HEK293 (cell line): Measurements from ENCODE around the gene ROCK1.
A peak's percentile ranks its signal among the peaks of the same experiment; 100 is the strongest.

Experiments
- CTCF ChIA-PET: fragments of 350-600 bp; formaldehyde crosslinking; extraction: SDS; loops from one replicate; lab custom pipeline; 2021; ENCODE audit warnings: antibody characterized with exemption; lab: Yijun Ruan, JAX
- POLR2A ChIA-PET: fragments of 300-600 bp; formaldehyde crosslinking; extraction: SDS; loops from one replicate; lab custom pipeline; 2020; ENCODE audit warnings: antibody characterized with exemption, inconsistent platforms; lab: Yijun Ruan, JAX
- H3K27ac ChIP-seq: fragments of 200-500 bp; sonication (Bioruptor generic); 2 replicates; pipeline ENCODE4 v1.5.1; 2014; ENCODE audit warnings: low read depth, low read length, control low read depth, inconsistent platforms; ENCODE audit errors: extremely low read depth
- H3K36me3 ChIP-seq, 2 experiments: fragments of 200-500 bp in 1 of 2; sonication (Bioruptor generic) in 1 of 2; 1 replicate in 1 of 2; 2 replicates in 1 of 2; pipeline ENCODE4 v1.5.1; 2014 to 2017; ENCODE audit warnings: inconsistent platforms in 2 of 2, low read length in 2 of 2; ENCODE audit not compliant: control insufficient read depth in 2 of 2, insufficient read depth in 1 of 2
- H3K4me1 ChIP-seq: fragments of 200-500 bp; sonication (Bioruptor generic); 2 replicates; pipeline ENCODE4 v1.5.1; 2014; ENCODE audit warnings: mild to moderate bottlenecking, low read length, inconsistent platforms; ENCODE audit not compliant: control insufficient read depth, insufficient read depth
- H3K4me3 ChIP-seq: 2 replicates; pipeline ENCODE4 v1.5.1; 2011; ENCODE audit warnings: low read depth, mild to moderate bottlenecking, control low read depth, low read length, moderate library complexity
- H3K9me3 ChIP-seq: fragments of 200-500 bp; sonication (Bioruptor generic); 2 replicates; pipeline ENCODE4 v1.5.1; 2014; ENCODE audit warnings: low read depth, low read length, inconsistent platforms; ENCODE audit not compliant: control insufficient read depth, insufficient read depth
- FEZF1 ChIP-seq: fragments of 450-650 bp; formaldehyde crosslinking; IDR thresholded peaks from 2 replicates; pipeline ENCODE4 v1.5.1; 2016; ENCODE audit warnings: missing biosample characterization, missing genetic modification characterization
- KLF16 ChIP-seq: fragments of 450-650 bp; formaldehyde crosslinking; IDR thresholded peaks from 2 replicates; pipeline ENCODE4 v1.5.1; 2017; ENCODE audit warnings: missing biosample characterization, missing genetic modification characterization
- OSR2 ChIP-seq: fragments of 450-650 bp; formaldehyde crosslinking; IDR thresholded peaks from 2 replicates; pipeline ENCODE4 v1.5.1; 2016; ENCODE audit warnings: missing biosample characterization, missing genetic modification characterization
- PATZ1 ChIP-seq: fragments of 450-650 bp; formaldehyde crosslinking; IDR thresholded peaks from 2 replicates; pipeline ENCODE4 v1.5.1; 2016; ENCODE audit warnings: missing biosample characterization, missing genetic modification characterization
- RBAK ChIP-seq: fragments of 450-650 bp; formaldehyde crosslinking; IDR thresholded peaks from 2 replicates; pipeline ENCODE4 v1.5.1; 2016; ENCODE audit warnings: missing biosample characterization, missing genetic modification characterization
- REPIN1 ChIP-seq: fragments of 450-650 bp; formaldehyde crosslinking; IDR thresholded peaks from 2 replicates; pipeline ENCODE4 v1.5.1; 2017; ENCODE audit warnings: missing biosample characterization, missing genetic modification characterization, low read depth
- SCRT2 ChIP-seq: fragments of 450-650 bp; formaldehyde crosslinking; IDR thresholded peaks from 2 replicates; pipeline ENCODE4 v1.5.1; 2016; ENCODE audit warnings: missing biosample characterization, missing genetic modification characterization
- SP7 ChIP-seq: fragments of 450-650 bp; formaldehyde crosslinking; IDR thresholded peaks from 2 replicates; pipeline ENCODE4 v1.5.1; 2016; ENCODE audit warnings: missing biosample characterization, missing genetic modification characterization
- ZBTB11 ChIP-seq: fragments of 450-650 bp; formaldehyde crosslinking; conservative IDR thresholded peaks from 2 replicates; pipeline ENCODE4 v1.5.1; 2016; ENCODE audit warnings: low read depth, missing biosample characterization, missing genetic modification characterization
- ZEB2 ChIP-seq: fragments of 450-650 bp; formaldehyde crosslinking; IDR thresholded peaks from 2 replicates; pipeline ENCODE4 v1.5.1; 2016; ENCODE audit warnings: missing biosample characterization, missing genetic modification characterization
- ZNF10 ChIP-seq: fragments of 450-650 bp; formaldehyde crosslinking; IDR thresholded peaks from 2 replicates; pipeline ENCODE4 v1.5.1; 2017; ENCODE audit warnings: missing biosample characterization, missing genetic modification characterization
- ZNF112 ChIP-seq: fragments of 450-650 bp; formaldehyde crosslinking; IDR thresholded peaks from 2 replicates; pipeline ENCODE4 v1.5.0; 2017; ENCODE audit warnings: missing biosample characterization, missing genetic modification characterization
- ZNF274 ChIP-seq, 2 experiments: fragments of 200-500 bp in 1 of 2; fragments of 450-650 bp in 1 of 2; sonication (Bioruptor generic) in 1 of 2; formaldehyde crosslinking in 1 of 2; IDR thresholded peaks; 2 replicates each; pipeline versions ENCODE4 v1.5.1 to v1.6.1; 2014 to 2016; ENCODE audit warnings: borderline replicate concordance in 1 of 2, inconsistent platforms in 1 of 2, low read length in 1 of 2, missing biosample characterization in 1 of 2, missing genetic modification characterization in 1 of 2
- ZNF324 ChIP-seq: fragments of 450-650 bp; formaldehyde crosslinking; IDR thresholded peaks from 2 replicates; pipeline ENCODE4 v1.5.1; 2016; ENCODE audit warnings: missing biosample characterization, missing genetic modification characterization
- ZNF398 ChIP-seq: fragments of 450-650 bp; formaldehyde crosslinking; IDR thresholded peaks from 2 replicates; pipeline ENCODE4 v1.5.1; 2017; ENCODE audit warnings: missing biosample characterization, missing genetic modification characterization
- ZNF513 ChIP-seq: fragments of 450-650 bp; IDR thresholded peaks from 2 replicates; pipeline ENCODE4 v1.5.1; 2018; ENCODE audit warnings: missing biosample characterization, missing genetic modification characterization
- ZNF518A ChIP-seq: fragments of 450-650 bp; formaldehyde crosslinking; conservative IDR thresholded peaks from 2 replicates; pipeline ENCODE4 v1.5.1; 2016; ENCODE audit warnings: low read depth, missing biosample characterization, missing genetic modification characterization
- ZNF571 ChIP-seq: fragments of 450-650 bp; formaldehyde crosslinking; IDR thresholded peaks from 2 replicates; pipeline ENCODE4 v1.5.0; 2017; ENCODE audit warnings: missing biosample characterization, missing genetic modification characterization
- ZNF747 ChIP-seq: fragments of 450-650 bp; formaldehyde crosslinking; IDR thresholded peaks from 2 replicates; pipeline ENCODE4 v1.5.1; 2016; ENCODE audit warnings: missing biosample characterization, missing genetic modification characterization

The ROCK1 gene

GRCh38 chr18:21110713-21111345 lies 784 bp downstream of the ROCK1 start (continued):
- TF ChIP-seq ZNF398 (tag by site-specific recombination) = 0 out of 2 replicates have a peak, but pooled peaks have one; percentile 34
- no peak for TF ChIP-seq RBAK (tag by site-specific recombination)
- peak; percentile 37; the same call in 1 of the 2 replicates for TF ChIP-seq SCRT2 (tag by site-specific recombination)
- no peak for TF ChIP-seq KLF16 (tag by site-specific recombination)
- 0 out of 2 replicates have a peak, but pooled peaks have one; percentile 25 for TF ChIP-seq ZEB2
- peak; percentile 82 for TF ChIP-seq ZBTB11 (tag by site-specific recombination)

GRCh38 chr18:21109936-21110712 lies 1.5 kb downstream of the ROCK1 start:
- CTCF ChIA-PET = interaction anchor here (1.2 kb wide), 1 partner anchor 70 kb away, joined by 3 read pairs; no protein-coding TSS in a partner anchor
- Histone ChIP-seq H3K36me3 (no peaks in the 10 kb centered on the region), H3K4me1 (peaks cover 15% of the 10 kb centered on the region), H3K27ac (peak overlapping the region; percentile 98), H3K4me3 (peak overlapping the region; percentile 62), H3K9me3 (no peaks in the 10 kb centered on the region)
- POLR2A ChIA-PET = no interaction called here
- 0 out of 2 replicates have a peak, but pooled peaks have one; percentile 15 for TF ChIP-seq SP7 (tag by site-specific recombination)
- TF ChIP-seq ZNF747 (tag by site-specific recombination) = no peak
- no peak for TF ChIP-seq ZNF518A (tag by site-specific recombination)
- no peak for TF ChIP-seq OSR2 (tag by site-specific recombination)
- no peak for TF ChIP-seq ZNF324 (tag by site-specific recombination)
- TF ChIP-seq ZNF112 (tag by site-specific recombination) = no peak
- no peak for TF ChIP-seq REPIN1
- no peak for TF ChIP-seq ZNF274 (IDR thresholded peaks at IDR 0.05; ENCODE audit: low read length)
- TF ChIP-seq ZNF274 (tag by site-specific recombination; IDR thresholded peaks at IDR 0.05; ENCODE audit: borderline replicate concordance) = no peak
- TF ChIP-seq KLF16 (tag by site-specific recombination) = no peak
- TF ChIP-seq ZNF571 = no peak
- peak; percentile 87 for TF ChIP-seq FEZF1
- no peak for TF ChIP-seq PATZ1 (tag by site-specific recombination)
- TF ChIP-seq ZNF513 = no peak
- TF ChIP-seq ZNF10 (tag by site-specific recombination) = no peak
